ENCODE measurements around the gene LPAR1. TPM values are rescaled to one million over a fixed set of nuclear protein-coding genes. Genes with fewer than 3 reads are reported as not detected.
"Not testable (repeated sequence)": the region's sequence is repeated elsewhere in the genome, so short reads cannot be mapped to it uniquely, and the experiment has no call there.

LPAR1 gene
- total and polyA plus RNA-seq, 10 of the 15 experiments (the other 5 are each of a cell fraction or from before 2014, with no cell fraction given), result 3.3 to 12.9 (median 8.4) TPM

GRCh38 chr9:110861370-110862110 is 176.7 kb downstream of the LPAR1 start:
- BruUV-seq (replicated peaks), result not testable (repeated sequence)

GRCh38 chr9:110856772-110857171 is 181.5 kb downstream of the LPAR1 start:
- H3K9ac ChIP-seq (ENCODE audit: control insufficient read depth, insufficient read depth, low read length), result no peak overlapping the region
- SMC1A ChIA-PET (ENCODE audit: uncharacterized antibody, unreplicated experiment), result interaction anchor here (0.8 to 2.4 kb wide), 4 partner anchors 14 to 194 kb away, joined by 3 to 6 read pairs (median 4); no protein-coding TSS in a partner anchor
- H3K4me3 ChIP-seq, result no peak overlapping the region
- WGBS (ENCODE audit: insufficient coverage, insufficient replicate concordance, low lambda C conversion rate, missing lambda C conversion rate), result 0% methylated on average over 3 of the region's 3 CpGs
- no TSS peak for BruUV-seq (replicated peaks)
- H3K9me3 ChIP-seq (replicated peaks; ENCODE audit: control insufficient read depth, insufficient read depth, low read length), result peaks cover 3% of the 10 kb centered on the region; the same call in 2 of the 3 replicates
- intact Hi-C loops (cut with micrococcal nuclease; ENCODE audit: unreplicated experiment) (no loop called here), in situ Hi-C loops (cut with MboI) (no loop called here)
- CTCF ChIA-PET, result interaction anchor here (0.7 kb wide), 1 partner anchor 400 kb away, joined by 3 read pairs; no protein-coding TSS in a partner anchor
- H3K36me3 ChIP-seq (ENCODE audit: control insufficient read depth in 2 of 2, insufficient read depth in 2 of 2, low read length in 1 of 2), result no peaks in the 10 kb centered on the region
- no peak for FAIRE-seq
- H3K4me1 ChIP-seq (ENCODE audit: control insufficient read depth, insufficient read depth, low read length), result no peaks in the 10 kb centered on the region
- TF ChIP-seq USF1 (IDR thresholded peaks at IDR 0.05; ENCODE audit: borderline replicate concordance, extremely low read length, insufficient read depth, low read depth, low read length), result no peak
- no peak for TF ChIP-seq ETV6 (conservative IDR thresholded peaks at IDR 0.05 in 1 of 2, IDR thresholded peaks at IDR 0.05 in 1 of 2; ENCODE audit: borderline replicate concordance in 1 of 2, low read depth in 1 of 2)
- TF ChIP-seq SUPT20H (IDR thresholded peaks at IDR 0.05; ENCODE audit: borderline replicate concordance, control insufficient read depth, low read depth, low read length), result no peak
- no peak for TF ChIP-seq NR2C1 (IDR thresholded peaks at IDR 0.05)
- no peak for TF ChIP-seq NFYA (IDR thresholded peaks at IDR 0.05; ENCODE audit: borderline replicate concordance, low read depth, low read length)
- no peak for TF ChIP-seq JUND (IDR thresholded peaks at IDR 0.05; ENCODE audit: low read depth, low read length)
- H3K27ac ChIP-seq (ENCODE audit: control insufficient read depth, insufficient read depth), result no peak overlapping the region
- H3K4me2 ChIP-seq (ENCODE audit: control insufficient read depth, insufficient read depth), result no peak overlapping the region
- H3K79me2 ChIP-seq (ENCODE audit: control insufficient read depth, insufficient read depth, low read length), result no peaks in the 10 kb centered on the region
- no peaks in the 10 kb centered on the region for H3K27me3 ChIP-seq (replicated peaks in 1 of 2; ENCODE audit: control insufficient read depth in 2 of 2, insufficient read depth in 2 of 2, low read length in 1 of 2)
- H2AFZ ChIP-seq (ENCODE audit: control insufficient read depth, low read depth, low read length), result no peak overlapping the region
- no peak for DNase-seq (ENCODE audit: low read depth, low spot score)
- ATAC-seq, result no peak
- RAD21 ChIA-PET (ENCODE audit: unreplicated experiment), result interaction anchor here (0.9 kb wide), 1 partner anchor 12 kb away, joined by 3 read pairs; no protein-coding TSS in a partner anchor
- POLR2A ChIA-PET, result no interaction called here
- H4K20me1 ChIP-seq (ENCODE audit: control insufficient read depth, insufficient read depth), result no peaks in the 10 kb centered on the region

More at GRCh38 chr9:110861370-110862110, 176.7 kb downstream of the LPAR1 start:
- H3K4me2 ChIP-seq (ENCODE audit: control insufficient read depth, insufficient read depth); H3K9me3 ChIP-seq (replicated peaks; ENCODE audit: control insufficient read depth, insufficient read depth, low read length); H4K20me1 ChIP-seq (ENCODE audit: control insufficient read depth, insufficient read depth); POLR2A ChIA-PET; H3K4me1 ChIP-seq (ENCODE audit: control insufficient read depth, insufficient read depth, low read length); in situ Hi-C loops (cut with MboI); H2AFZ ChIP-seq (ENCODE audit: control insufficient read depth, low read depth, low read length); CTCF ChIA-PET; ATAC-seq; H3K27me3 ChIP-seq (replicated peaks in 1 of 2; ENCODE audit: control insufficient read depth in 2 of 2, insufficient read depth in 2 of 2, low read length in 1 of 2); H3K36me3 ChIP-seq (ENCODE audit: control insufficient read depth in 2 of 2, insufficient read depth in 2 of 2, low read length in 1 of 2); FAIRE-seq; RAD21 ChIA-PET (ENCODE audit: unreplicated experiment); H3K79me2 ChIP-seq (ENCODE audit: control insufficient read depth, insufficient read depth, low read length); H3K27ac ChIP-seq (ENCODE audit: control insufficient read depth, insufficient read depth); H3K9ac ChIP-seq (ENCODE audit: control insufficient read depth, insufficient read depth, low read length); DNase-seq (ENCODE audit: low read depth, low spot score); H3K4me3 ChIP-seq; SMC1A ChIA-PET (ENCODE audit: uncharacterized antibody, unreplicated experiment); intact Hi-C loops (cut with micrococcal nuclease; ENCODE audit: unreplicated experiment): not testable (repeated sequence)
- WGBS (ENCODE audit: insufficient coverage, insufficient replicate concordance, low lambda C conversion rate, missing lambda C conversion rate), result 40% methylated on average over 4 of the region's 4 CpGs

All from GM12878 (cell line).